ENCODE measurements around the gene AUTS2.

AUTS2 gene

DNA sequence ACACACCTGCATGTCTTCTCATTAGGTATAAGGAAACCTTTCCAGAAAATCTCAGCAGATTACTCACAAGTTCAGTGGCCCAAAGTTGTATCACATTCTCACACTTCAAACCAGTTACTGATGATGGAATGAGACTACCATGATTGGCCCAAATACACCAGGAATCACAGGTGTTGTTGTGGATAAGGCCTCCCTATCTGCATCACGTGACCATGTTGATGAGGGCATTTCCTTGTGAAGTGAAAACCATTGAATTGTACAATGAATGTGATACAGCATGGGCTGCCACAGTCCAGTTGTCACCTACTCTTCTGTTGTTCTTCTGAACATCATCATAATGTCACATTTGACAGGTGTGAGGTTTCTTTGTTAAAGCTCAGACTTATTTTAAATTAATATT lies 431.7 kb downstream of the AUTS2 start:
- no peak overlapping the region for H3K27ac ChIP-seq
- H3K4me3 ChIP-seq, result no peak overlapping the region

DNA sequence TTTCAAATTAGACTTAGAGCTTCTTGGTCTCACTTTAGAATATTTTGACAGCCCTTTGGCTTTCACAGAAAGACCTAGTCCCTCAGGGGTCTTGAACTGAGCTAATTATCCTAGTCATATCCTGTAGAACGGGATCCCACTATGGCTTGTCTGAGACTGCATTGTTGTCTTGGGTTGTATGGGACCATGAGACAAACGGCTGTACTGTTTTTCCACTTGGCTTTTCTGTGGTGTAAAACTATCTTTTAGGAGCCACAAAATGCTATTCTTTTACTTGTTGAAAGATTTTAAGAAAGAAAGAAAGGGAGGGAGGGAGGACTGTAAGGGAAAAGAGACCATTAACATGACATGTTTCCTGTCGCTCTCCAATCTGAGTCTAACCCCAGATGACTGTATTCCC lies 432.5 kb downstream of the AUTS2 start:
- H3K27ac ChIP-seq, result no peak overlapping the region
- H3K4me3 ChIP-seq, result no peak overlapping the region

DNA sequence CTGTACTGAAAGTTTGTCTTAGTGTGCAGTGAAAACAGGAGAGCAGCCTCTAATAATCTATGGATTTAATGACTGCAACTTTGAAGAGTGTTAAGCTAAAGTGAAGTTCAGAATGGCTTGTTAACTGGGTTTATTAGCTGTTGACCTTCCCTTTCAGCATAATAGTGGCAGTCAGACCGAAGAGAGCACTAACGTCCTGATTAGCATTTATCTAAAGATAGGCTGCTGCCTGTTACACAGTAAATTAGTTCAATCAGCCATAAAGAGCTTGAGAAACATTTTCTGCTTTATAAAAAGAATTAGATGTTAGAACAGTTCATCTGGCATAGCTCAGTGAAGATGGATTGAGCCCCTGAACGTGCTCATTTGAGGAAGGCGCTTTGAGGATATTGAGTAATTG lies 433.0 kb downstream of the AUTS2 start:
- H3K27ac ChIP-seq, result no peak overlapping the region

DNA sequence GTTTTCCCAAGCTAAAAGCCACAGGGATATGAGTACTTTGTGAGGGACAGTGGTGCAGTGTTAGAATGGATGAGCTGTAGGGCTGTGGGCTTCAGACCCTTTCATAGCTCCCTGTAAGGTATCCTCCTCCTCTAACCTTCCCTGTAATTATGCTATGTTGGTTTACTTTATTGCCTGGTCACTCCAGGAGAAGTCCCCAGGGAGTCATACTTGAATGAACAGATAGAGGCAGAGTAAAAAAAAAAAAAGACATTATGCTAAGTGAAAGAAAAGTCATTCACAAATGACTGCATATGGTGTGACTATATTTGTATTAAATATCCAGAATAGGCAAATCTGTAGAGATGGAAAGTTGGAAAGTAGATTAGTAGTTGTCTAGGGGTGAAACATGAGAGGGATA lies 434.4 kb downstream of the AUTS2 start:
- H3K27ac ChIP-seq, result no peak overlapping the region
- no peak overlapping the region for H3K4me3 ChIP-seq

More for the DNA sequence above, 433.0 kb downstream of the AUTS2 start:
- H3K4me3 ChIP-seq, result no peak overlapping the region

DNA sequence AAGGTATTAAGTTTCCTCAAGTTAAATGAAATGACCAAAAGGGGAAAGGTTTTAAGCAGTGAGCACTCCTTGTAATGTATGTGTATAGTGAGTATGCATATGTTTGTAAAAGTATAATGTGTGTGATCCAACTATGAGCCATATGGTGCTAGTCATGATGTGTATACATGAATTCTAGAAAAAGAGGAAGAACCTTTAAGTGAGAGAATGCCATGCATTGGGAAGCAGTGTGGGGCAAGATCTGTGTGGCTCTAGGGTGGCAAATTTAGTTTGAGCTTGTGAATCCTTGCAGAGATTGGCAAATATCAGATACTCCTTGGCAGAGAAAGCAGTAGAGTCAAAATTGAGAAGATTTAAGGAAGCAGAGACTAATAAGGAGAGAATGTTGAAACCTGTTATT lies 435.0 kb downstream of the AUTS2 start:
- Histone ChIP-seq H3K27ac (no peak overlapping the region), H3K4me3 (no peak overlapping the region)

DNA sequence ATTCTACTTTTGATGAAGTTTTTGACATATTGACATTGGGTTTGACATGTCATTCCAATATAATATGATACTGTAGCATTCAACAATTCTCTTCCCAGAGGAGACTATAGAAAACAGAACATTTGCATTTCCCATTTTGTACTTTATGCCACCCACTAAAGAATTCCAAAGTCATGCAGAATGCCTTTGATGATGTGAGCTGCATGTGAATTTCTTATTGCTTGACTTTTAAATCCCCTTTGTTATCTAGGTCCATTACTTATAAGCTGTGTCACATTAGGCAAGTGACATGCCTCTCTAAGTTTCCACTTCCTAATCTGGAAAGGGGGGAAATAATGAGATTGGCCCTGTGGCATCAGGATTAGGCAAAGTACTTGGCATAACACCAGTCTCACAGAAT lies 436.7 kb downstream of the AUTS2 start:
- Histone ChIP-seq H3K4me3 (no peak overlapping the region), H3K27ac (no peak overlapping the region)

DNA sequence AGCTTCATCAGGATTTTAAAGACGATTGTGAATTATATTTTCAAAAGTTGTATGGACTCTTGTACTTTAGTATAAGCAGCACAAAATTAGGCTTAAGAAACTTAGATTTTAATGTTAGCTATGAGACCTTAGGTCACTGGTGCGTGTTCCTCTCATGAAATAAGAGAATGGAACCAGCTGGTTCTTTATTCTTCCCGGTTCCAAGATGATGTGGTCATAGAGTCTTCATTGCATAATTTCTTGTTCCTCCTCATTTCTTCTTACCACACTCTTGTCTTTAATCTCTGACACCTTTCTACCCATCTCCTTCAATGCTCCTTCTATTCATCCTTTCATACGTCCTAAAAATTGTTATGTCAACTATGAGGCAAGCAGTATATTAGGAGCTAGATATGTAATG lies 437.2 kb downstream of the AUTS2 start:
- Histone ChIP-seq H3K27ac (no peak overlapping the region), H3K4me3 (no peak overlapping the region)

DNA sequence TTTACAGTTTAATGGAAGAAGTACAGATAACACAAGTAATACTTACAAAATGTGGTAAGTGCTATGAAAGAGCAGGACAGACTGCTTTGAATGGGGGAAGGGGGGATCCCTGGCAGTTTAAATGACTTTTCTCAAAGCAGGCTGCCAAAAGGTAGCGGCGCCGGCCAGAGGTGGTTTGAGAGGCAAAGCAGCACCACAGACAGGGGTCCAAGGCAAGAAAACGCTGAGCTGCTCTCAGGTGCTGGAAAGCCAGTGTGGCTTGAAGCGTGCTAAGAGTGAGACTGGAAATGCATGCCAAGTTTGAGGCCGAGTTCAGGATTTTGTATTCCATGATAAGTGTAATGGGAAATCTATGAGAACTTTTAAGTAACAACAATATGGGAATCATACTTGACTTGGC lies 437.7 kb downstream of the AUTS2 start:
- Histone ChIP-seq H3K4me3 (no peak overlapping the region), H3K27ac (no peak overlapping the region)

DNA sequence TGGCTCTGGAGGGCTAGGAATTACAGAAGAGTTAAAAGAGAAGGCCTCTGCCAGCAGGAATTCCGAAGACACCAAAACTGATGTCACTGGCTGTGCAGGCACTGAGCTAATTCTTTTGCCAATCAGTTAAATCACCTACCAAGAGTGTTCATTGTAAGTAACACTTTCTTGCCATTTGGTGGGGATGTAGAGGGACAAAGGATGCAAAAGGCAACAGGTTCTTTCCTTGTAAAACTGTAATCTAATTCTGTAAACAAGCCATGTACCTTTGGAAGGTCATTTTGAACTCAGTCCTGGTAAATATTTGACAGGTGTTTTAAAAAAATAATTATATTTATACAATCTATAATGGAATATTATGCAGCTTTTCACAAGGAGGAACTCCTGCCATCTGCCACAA lies 438.4 kb downstream of the AUTS2 start:
- H3K4me3 ChIP-seq, result no peak overlapping the region
- H3K27ac ChIP-seq, result no peak overlapping the region

DNA sequence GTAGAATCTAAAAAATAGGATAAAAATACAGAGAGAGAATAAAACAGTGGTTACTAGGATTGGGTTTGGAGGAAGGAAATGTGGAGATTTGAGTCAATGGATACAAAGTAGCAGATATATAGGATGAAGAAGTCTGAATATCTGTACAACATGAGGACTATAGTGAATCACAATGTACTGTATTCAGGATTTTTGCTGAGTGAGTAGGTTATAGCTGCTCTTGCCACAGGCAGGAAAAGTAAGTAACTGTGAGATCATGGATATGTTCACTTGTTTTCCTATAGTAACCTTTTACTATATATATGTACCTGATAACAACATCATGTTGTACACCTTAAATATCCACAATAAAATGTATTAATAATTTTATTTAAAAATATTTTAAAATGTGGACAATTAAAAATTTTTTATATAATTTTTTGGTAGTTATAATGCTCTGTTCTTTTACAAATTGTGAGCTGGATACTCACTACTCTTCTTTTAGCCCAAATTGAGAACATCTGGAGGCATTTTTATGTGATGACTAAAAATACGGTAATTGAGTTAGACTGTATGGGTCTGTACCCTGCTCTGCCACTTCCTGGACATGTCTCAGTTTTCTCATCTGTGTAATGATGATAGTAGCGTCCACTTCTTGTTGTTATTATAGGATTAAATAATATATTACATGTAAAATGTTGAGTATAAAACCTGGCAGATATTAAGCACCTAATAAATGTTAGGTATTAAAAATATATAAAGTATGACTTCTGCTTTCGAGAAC lies 439.1 kb downstream of the AUTS2 start:
- no peak overlapping the region for H3K4me3 ChIP-seq

DNA sequence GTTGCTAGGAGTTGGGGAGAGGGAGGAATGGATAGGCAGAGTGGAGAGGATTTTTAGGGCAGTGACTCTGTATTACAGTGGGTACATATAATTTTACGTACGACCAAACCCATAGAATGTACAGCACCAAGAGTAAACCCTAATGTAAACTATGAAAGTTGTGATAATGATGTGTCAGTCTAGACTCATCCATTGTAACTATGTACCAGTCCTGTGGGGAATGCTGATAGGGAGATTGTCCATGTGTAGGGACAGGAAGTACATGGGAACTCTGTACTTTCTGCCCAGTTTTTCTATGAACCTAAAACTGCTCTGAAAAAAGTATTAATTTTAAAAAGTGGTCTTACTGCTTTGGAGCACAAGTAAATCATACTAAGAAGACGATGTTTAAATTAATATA lies 441.8 kb downstream of the AUTS2 start:
- H3K27ac ChIP-seq, result no peak overlapping the region

More for the DNA sequence above, 439.1 kb downstream of the AUTS2 start:
- no peak overlapping the region for H3K27ac ChIP-seq

DNA sequence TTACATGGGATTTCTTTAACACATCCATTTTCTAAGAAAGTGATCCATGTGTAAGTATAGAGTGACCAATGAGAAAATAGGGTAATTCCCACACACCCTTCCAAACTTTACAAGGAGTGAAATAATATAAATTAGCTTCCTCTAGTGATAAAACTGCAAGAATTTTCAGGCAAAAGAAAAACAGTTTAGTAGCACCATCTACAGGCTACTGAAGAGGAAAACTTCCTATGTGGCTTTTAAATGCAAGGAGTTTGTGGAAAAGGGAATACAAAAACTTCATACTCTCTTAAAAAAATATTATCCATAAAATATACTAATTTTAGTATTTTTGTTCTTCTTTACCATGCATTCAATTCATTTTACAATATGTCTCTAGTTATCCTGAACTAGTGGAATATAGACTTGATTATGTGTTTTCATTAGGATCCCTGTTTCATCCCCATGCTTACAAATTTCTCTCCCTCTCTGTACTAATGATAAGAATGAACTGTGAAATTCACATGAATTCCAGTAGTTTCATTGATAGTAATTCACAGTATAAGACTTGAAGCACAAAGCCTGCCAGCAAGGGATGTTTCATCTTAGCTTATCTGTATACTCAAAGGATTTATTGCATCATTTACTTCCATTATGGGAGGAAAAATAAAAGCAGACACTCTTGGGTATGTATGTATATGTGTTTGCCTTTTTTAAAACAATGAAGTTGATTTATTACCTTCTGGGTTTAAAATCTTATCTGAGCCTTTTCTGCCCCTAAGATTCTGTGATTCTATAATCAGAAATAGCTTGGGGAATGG lies 442.9 kb downstream of the AUTS2 start:
- Histone ChIP-seq H3K27ac (no peak overlapping the region), H3K4me3 (no peak overlapping the region)

More for the DNA sequence above, 441.8 kb downstream of the AUTS2 start:
- H3K4me3 ChIP-seq, result no peak overlapping the region

DNA sequence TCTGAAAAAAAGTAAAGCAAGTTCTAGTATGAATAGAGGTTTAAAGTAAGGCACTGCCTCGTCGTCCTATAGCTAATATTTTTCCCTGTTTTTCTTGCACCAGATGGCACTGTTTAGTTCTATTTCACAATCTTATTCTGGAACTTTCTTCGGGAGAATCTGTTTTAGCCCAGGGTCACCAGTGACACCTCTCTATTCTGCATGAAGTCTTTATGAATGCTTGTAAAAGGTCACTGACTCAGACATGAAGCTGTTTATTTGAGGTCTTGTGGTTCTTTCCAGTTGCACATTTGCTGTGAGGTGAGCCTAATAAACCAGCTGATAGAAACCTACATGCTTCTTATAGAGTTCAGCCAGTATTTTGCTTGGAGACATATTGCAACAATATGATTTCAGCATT lies 444.3 kb downstream of the AUTS2 start:
- H3K4me3 ChIP-seq, result no peak overlapping the region

DNA sequence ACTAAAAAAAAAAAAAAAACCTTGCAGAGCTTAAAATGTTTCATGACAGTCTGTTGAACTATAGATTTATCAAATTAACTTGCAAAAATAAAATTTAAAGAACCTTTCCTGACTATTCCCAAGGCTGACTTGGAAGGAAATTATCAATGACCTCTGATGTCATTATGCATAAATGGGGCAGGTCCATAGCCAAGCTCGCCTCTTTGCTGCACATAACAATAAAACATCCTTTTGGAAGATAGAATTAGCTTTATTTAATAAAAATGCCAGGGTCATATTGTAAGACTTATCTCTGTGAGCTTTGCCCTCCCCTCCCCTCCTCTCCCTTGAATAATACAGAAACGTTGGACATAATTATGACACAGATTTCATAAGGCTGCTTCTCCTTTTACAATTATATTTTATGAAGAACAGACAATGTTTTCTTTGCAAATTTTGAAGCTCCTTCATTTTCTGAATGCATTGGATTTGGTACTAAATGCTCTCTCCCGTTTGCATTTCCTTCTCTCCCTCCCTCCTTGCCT lies 444.8 kb downstream of the AUTS2 start:
- Histone ChIP-seq H3K4me3 (no peak overlapping the region), H3K27ac (no peak overlapping the region)

More for the DNA sequence above, 444.3 kb downstream of the AUTS2 start:
- no peak overlapping the region for H3K27ac ChIP-seq

DNA sequence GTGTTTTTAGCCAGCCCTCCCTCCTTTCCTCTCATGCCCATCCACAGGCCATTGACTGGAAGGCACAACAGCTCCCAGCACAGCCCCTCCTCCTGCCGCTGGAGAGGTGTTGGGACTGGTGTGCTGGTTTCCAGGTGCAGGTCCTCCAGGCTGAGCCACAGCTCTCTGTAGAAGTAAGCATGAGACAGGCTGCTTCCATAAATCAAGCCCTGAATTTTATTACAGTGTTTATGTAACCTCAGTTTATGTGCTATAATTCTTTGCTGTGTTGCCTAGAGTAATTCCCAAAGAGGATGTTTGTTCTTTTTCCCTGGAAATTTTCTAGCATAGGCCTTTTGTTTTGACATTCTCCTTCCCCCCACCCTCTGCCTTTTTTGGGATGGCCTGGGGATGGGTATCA lies 445.8 kb downstream of the AUTS2 start:
- Histone ChIP-seq H3K4me3 (no peak overlapping the region), H3K27ac (peak overlapping the region in 1 of 21 experiments; percentile 23)

DNA sequence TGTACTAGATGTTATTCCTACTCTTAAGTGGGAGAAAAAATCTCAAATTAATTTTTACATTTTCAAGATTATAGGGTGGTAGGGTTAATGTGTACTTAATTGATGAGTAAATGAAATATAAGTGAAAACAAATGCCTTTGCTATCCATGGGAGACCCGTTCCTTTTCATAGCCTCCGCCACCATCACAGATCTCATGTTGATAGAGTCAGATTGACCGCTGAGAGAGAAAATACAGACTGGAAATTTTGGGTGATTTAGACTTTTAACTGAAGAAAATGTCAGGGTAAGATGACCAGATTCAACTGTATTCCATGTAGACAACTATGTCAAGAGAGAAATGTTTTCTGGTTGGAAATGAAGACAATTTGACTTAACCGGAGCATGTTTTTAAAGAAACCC lies 446.2 kb downstream of the AUTS2 start:
- Histone ChIP-seq H3K4me3 (no peak overlapping the region), H3K27ac (no peak overlapping the region)

DNA sequence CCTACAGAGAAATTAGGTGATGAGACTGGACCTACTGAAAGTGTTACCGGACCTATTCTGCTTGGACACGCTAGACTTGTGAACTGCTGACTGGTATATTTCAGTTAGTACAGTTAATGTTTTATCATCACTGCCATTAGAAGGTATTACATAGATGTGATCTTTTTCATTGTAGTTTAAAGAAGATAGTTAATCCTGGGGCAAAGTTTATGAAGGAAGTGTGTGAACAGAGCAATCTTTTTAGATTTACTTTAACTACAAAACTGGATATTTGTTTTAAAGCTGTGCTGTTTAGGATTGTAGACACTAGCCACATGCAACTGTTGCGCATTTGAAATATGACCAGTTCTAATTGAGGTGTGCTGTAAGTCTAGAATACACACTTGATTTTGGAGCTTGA lies 446.7 kb downstream of the AUTS2 start:
- no peak overlapping the region for H3K27ac ChIP-seq

DNA sequence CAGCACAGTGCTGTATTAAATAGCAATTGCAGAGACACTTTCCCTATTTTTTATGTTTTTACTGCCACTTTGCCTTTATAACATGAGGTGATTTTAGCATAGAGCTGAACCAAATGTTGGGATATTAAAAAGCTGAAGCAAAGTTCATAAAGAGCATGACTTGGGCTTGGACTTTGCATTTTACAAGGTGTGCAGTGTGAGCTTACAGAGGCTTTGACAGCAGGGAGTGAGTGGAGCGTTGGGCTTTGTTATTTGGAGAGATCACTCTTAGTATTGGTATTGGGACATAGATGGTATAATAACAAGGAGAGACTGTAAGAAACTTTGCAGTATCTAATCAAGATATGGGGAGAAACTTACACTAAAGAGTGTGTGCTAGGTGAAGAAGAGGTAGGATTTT lies 449.1 kb downstream of the AUTS2 start:
- no peak overlapping the region for H3K4me3 ChIP-seq
- H3K27ac ChIP-seq, result no peak overlapping the region

More for the DNA sequence above, 446.7 kb downstream of the AUTS2 start:
- H3K4me3 ChIP-seq, result no peak overlapping the region

DNA sequence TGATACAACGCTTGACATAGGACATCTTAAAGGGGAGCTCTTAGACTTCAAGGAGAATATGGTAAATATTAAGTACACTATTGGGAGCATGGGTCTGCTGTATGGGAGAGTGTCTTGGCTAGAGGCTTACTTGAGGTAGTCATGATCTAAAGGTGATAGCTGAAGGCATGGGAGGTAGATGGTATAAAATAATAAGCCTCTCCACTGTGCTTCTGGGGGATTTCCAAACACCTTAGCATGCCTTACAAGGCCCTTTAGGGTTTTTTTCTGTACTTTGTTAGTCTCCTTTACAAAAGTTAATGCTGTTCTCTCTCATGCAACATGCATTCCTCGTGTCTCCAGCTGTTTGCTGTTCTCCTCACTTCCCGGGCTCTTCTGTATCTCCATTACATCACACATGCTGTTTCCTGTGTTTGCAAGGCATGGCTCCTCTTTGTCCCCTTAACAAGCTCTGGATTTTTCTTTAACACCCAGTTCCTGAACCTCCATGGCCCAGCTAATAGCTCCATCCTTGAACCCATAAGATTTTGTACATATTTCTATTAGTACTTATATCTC lies 449.7 kb downstream of the AUTS2 start:
- no peak overlapping the region for H3K4me3 ChIP-seq
- H3K27ac ChIP-seq, result no peak overlapping the region

DNA sequence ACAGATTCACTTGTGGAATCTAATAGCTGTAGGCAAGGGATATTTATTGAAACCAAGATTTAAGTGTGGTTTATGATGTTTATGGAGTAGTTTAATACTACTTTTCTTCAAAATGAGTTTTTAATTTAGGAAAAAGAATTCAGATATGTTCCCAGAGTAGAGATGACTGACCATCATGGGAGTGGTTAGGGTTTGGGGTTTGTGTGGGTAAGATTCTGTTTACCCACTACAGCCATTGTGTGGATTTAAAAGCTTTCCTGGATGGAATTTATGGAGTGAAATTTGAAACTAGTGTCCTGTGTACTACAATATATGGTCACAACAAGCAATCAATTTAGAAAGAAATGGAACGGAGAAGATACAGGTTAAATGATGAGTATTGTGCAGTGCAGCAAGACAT lies 453.5 kb downstream of the AUTS2 start:
- Histone ChIP-seq H3K27ac (no peak overlapping the region), H3K4me3 (no peak overlapping the region)

DNA sequence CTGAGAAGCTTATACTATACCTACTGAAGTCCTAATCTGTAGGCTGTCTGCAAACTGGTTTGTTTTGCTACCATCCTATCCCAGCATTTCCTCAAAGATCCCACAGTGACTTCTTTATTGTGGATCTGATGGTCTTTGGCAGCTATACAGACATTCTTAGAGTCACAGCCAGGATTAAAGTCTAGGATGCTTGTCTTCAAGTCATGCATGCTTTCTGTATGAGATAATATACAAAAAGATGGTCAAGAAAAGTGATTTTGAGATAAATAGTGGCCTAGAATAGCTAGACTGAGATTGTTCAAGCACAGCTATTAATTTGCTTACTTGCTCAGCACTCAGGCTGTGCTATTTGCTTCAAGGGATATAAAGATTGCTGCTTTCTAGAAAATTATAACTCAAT lies 454.4 kb downstream of the AUTS2 start:
- no peak overlapping the region for H3K4me3 ChIP-seq
- H3K27ac ChIP-seq, result no peak overlapping the region
